HG02798 (cell line): ENCODE data around the gene PCDH7.

Experiments
- ATAC-seq: cut with Tn5 transposase; IDR thresholded peaks from one replicate; pipeline ENCODE4 v1.9.1; 2021; ENCODE audit warnings: mild to moderate bottlenecking; ENCODE audit not compliant: unreplicated experiment, poor library complexity

Gene PCDH7, protein sequence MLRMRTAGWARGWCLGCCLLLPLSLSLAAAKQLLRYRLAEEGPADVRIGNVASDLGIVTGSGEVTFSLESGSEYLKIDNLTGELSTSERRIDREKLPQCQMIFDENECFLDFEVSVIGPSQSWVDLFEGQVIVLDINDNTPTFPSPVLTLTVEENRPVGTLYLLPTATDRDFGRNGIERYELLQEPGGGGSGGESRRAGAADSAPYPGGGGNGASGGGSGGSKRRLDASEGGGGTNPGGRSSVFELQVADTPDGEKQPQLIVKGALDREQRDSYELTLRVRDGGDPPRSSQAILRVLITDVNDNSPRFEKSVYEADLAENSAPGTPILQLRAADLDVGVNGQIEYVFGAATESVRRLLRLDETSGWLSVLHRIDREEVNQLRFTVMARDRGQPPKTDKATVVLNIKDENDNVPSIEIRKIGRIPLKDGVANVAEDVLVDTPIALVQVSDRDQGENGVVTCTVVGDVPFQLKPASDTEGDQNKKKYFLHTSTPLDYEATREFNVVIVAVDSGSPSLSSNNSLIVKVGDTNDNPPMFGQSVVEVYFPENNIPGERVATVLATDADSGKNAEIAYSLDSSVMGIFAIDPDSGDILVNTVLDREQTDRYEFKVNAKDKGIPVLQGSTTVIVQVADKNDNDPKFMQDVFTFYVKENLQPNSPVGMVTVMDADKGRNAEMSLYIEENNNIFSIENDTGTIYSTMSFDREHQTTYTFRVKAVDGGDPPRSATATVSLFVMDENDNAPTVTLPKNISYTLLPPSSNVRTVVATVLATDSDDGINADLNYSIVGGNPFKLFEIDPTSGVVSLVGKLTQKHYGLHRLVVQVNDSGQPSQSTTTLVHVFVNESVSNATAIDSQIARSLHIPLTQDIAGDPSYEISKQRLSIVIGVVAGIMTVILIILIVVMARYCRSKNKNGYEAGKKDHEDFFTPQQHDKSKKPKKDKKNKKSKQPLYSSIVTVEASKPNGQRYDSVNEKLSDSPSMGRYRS (N-terminal part only)

DNA sequence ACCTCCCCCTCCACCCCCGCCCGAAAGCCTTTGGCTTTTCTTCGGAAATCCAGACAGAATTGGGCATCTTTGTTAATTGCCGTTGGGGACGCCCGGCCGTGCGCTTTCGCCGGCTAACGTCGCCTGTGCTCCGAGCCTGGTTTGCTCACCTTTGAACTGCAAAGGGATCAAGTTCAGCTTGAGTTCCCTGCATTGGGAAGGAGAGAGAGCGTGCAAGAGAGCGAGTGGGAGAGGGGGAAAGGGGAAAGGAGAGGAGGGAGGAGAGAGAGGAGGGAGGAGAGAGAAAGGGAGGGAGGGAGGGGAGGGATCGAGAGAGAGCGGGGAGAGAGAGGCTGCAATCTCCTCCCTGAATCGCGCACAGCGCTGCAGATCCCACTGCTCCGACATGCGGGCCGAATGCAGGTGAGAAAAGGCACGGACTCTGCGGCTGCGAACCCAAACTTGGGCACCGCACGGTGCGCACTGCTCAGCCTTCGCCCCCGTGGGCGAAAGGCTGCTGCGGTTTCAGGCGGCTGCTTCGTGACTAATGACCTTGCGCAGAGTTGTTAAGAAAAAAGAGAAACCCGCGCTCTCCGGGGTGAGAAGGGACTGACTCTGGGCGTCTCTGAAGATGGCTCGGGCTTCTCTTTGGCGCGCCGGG is at the start of gene PCDH7:
TSS of gene PCDH7 (plus strand) at position 349 of the 640 bp plus-strand sequence. CDS start 1,054 bp downstream, outside the sequence.
- ATAC-seq = no peak

DNA sequence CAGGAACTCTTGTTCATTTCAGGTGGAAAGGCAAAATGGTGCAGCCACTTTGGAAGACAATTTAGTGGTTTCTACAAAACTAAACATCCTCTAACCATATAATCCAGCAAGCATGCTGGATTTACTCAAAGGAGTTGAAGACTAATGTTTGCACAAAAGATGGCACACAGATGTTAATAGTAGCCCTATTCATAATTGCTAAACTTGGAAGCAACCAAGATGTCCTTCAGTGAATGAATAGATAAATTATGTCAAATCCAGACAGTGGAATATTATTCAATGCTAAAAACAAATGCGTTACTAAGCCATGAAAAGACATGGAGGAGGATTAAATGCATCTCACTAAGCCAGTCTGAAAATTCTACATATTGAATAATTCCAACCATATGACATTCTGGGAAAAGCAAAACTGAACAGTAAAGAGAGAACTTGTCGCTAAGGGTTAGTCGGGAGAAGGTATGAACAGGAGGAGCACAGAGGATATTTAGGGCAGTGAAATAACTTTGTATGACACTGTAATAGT is 48.2 kb upstream of the PCDH7 start:
- ATAC-seq = no peak

DNA sequence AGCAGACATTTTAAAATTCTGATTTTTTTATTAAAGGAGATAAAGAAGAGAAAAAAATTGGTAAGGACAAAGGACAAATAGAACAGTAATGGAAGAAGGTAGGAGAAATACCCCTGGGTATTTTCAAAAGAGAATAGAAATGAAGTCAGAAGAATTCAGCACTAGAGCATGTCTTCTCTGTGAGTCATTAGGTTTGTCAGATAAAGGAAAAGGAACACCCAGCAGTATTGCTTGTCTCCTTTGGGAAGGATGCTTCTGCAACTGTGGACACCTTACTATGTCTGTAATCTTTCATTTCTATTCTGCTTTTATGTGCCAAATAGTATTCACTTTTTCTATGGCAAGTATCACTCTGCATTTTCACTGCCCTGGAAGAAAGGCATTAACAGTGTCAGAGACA is 24.0 kb upstream of the PCDH7 start:
- no peak for ATAC-seq

DNA sequence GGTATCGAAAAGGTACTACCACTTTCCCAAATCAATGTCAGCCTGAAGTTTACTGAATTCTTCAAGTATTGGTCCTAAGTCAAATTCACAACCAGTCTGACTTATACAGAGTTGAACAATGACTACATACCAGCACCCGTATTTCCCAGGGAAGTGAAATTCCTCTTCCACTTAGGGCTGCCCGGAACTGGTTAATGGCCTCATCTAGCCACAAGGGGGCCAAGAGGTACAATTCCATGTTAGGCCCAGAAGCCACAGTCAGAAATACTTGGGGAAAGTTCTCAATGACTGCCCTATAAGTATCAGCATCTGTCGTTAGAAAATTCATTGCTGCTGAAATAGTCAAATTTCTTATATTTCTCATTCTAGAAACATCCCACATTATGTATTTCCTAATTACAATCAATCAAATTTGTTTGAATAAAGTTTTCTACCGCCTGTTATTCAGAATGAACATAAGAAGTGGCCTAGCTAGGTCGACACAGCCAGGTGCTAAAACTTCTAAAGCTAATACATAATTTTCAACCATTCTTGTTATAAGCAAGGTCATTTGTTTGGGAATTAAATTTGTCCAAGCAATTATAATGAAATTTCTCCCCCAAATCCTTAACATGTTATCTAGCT is 5.6 kb upstream of the PCDH7 start:
- peak; percentile 66 for ATAC-seq

DNA sequence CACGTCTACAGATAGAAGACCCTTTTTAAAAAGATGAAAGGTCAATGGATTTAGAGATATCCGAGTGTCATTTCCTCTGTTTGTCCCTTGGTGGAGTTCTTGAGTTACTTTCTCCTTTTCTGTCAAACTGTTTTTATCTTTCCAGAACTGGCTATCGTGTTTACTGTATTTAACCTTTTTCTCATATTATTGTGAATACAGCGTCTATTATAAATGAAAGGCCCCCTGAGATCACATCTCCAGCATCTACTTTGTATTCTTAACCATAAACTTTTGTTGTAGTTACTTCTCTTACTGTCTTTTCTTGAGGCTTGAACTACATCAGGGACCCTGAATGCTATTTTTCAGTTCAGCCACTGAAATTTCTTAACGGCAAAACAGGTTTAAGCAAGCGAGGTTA is 4.0 kb upstream of the PCDH7 start:
- ATAC-seq = no peak

DNA sequence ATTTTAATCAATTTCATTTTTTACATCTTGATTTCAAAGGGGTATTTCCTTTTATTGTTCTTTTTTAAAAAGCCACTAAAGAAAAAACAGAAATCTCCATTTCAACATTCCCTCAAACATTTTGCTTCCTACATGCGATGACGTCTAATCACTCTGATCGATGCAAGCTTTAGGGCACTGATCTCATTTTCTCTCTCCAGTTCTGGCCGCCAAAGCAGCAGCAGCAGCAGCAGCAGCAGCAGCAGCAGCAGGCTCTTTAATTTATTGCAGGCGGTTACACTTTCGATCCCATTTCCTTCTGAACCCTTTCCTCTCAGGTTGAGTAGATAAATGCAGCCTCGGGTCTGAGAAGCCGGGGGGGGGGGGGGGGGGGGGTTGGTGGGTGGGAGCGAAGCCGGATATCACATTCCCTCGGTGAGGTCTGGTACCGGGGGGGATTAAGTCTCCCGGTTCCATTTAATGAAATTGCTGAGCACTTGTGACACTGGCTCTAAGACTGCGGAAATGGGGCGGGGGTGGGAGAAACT is 3.4 kb upstream of the PCDH7 start:
- no peak for ATAC-seq

DNA sequence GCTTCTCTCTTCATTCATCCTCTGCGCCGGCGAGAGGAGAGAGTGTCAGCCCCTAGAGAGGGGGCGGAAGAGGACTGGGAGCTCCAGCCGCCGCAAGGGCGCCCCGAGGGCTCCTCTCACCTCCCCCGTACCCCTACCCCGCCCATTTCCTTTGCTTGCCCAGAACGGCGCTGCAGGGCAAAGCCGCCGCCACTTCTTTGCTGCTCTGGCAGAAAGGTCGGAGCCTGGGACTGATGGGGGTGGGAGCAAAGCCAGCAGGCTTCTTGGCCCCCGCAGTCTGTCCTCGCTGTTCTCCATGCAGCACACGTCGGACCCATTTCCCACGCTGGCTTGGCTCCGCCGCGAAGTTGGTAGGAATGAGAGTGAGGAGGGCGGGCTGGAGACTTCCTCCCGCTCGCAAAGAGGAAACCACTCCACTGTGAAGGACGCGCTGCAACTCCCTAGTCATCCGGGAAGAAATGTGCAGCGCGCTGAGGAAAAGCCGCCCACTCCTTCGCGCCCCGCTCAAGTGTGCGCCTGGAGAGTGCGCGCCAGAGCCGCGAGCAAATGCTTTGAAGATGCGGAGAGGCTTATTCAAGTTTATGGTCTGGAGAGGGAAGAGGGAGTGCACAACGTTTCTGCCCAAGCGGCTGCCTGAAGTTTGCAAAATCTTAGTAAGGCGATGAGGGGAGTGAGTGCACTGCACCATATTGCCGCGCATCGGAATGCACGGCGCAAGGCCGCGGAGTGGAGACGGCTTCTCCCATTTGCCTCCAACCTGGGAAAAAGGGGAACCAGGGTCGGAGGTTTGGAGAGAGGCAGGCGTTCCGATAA is 2.8 kb upstream of the PCDH7 start:
- ATAC-seq = no peak

DNA sequence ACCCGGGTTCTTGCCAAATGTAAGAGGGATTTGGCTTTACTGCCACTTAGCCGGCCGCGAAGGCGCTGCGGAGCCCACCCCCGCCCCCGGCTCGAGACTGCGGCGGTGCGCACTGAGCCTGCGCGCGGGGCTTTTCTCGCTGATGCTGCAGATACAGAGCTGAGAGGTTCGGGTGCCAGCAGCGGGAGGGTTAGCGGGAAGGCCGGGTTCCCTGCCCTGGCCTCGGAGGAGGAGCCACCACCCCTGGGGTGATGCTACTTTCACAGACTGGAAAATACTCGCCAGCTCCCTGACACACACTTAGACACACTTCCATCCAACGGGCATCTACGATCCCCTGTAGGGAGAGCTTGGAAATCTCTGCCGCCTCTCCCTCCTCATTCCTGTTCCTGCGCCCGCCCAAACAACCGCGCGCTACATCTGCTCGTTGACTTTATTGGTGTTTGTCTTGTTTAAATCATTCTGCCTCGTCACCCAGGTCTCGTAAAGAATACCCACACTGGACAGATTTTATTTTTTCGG is 2.1 kb upstream of the PCDH7 start:
- no peak for ATAC-seq

DNA sequence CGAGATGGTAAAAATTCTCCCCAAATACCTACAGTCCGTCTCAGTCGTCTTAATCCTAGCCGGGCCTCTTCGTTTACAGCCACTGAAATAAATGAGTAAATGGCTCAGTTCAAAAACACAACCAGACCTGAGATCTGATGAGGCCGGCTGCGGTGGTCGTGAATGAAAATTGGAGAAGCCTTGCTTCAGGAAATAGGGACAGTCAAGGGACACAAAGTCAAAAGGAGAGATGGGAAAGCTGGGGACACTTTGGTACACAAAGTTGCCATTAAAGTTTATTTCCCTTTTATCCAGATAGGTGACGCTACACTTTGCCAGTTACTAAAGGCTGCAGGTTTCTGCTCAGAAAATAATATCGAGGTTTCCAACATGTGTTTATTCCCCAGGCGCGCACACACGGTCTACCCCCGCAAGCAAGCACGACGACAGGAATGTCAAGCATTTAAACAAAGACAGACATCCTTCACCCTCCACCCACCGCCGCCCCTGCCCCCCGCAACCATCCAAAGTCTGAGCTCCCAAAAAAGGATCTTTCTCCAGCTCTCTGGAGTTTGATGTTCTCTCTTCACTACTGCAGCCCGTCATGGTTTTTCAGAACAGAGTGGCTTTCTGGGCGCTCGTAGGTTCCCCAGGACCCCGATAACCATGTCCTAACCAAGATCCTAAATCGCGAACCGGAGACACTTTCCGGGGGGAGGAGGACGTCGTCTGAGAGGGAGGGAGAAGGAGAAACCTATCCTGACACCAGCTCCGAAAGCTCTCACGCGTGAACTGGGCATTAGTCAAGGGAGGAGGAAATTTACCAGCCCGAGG is 1.3 kb upstream of the PCDH7 start:
- ATAC-seq = no peak

DNA sequence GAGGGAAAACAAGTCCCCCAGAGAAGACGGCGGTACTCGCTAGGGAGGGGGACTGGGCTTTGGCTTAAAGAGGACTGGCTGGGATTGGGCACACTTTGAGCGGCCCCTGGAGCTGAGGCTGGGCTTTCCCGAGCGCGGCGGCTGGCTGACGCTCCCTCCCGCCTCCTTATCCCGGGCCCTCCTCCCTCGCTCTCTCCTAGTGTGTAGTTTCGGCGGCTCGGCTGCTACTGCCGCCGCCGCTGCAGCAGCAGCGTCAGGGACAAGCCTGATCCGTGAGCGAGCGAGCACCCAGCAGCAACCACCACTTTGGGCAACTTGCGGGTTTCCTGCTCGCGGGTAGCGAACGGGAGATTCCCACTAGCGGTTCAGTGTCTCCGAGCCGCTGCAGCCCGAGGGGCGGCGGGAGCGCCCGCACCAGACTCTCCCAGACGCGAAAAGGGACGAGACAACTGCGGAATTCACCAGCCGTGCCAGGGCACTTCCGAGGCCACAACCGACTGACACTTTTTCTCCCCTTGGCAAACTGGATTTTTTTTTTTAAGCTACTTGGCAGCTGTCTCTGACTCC is 632 bp upstream of the PCDH7 start:
- no peak for ATAC-seq

DNA sequence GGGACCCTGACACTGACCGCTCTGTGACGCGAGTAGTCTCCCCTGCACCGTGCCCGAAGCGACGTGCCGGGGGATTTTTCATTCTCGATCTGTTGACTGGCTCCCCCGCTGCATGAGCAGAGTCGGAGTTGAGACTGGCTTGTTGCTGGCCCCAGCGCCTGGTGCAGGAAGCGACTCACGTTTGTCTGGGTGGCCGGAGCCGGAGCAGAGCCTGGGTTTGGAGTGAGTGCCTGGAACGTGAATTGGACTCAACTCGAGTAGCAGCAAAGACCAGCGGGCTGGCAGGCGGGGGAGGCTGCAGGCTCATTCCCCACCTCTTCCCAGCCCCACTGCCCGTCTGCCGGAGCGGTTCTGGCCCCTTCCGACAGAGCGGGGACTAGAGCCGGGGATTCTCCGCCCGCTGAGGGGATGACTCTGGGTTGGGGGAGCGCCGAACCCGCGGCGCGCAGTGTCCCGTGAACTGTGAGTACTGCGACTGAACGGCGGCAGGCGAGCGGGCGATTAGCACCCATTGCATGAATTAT is 554 bp downstream of the PCDH7 start:
- ATAC-seq = no peak

DNA sequence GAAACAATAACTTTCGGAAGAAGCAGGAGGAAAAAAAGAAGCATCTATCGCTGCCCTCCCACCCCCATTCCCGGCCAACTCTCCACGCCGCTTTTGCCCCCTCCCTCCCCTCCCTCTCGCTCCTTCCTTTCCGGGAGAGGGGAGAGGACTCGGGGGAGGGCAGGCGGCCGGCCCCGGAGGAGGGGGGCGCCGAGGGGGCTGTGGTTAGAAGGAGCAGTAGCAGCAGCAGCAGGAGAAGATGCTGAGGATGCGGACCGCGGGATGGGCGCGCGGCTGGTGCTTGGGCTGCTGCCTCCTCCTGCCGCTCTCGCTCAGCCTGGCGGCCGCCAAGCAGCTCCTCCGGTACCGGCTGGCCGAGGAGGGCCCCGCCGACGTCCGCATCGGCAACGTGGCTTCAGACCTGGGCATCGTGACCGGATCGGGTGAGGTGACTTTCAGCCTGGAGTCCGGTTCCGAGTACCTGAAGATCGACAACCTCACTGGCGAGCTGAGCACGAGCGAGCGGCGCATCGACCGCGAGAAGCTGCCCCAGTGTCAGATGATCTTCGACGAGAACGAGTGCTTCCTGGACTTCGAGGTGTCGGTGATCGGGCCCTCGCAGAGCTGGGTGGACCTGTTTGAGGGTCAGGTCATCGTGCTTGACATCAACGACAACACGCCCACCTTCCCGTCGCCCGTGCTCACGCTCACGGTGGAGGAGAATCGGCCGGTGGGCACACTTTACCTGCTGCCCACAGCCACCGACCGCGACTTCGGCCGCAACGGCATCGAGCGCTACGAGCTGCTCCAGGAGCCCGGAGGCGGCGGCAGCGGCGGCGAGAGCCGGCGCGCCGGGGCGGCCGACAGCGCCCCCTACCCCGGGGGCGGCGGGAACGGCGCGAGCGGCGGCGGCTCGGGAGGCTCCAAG is 1.3 kb downstream of the PCDH7 start:
- no peak for ATAC-seq

DNA sequence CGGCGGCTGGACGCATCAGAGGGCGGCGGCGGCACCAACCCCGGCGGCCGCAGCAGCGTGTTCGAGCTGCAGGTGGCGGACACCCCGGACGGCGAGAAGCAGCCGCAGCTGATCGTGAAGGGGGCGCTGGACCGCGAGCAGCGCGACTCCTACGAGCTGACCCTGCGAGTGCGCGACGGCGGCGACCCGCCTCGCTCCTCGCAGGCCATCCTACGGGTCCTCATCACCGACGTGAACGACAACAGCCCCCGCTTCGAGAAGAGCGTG is 1.9 kb downstream of the PCDH7 start:
- no peak for ATAC-seq

DNA sequence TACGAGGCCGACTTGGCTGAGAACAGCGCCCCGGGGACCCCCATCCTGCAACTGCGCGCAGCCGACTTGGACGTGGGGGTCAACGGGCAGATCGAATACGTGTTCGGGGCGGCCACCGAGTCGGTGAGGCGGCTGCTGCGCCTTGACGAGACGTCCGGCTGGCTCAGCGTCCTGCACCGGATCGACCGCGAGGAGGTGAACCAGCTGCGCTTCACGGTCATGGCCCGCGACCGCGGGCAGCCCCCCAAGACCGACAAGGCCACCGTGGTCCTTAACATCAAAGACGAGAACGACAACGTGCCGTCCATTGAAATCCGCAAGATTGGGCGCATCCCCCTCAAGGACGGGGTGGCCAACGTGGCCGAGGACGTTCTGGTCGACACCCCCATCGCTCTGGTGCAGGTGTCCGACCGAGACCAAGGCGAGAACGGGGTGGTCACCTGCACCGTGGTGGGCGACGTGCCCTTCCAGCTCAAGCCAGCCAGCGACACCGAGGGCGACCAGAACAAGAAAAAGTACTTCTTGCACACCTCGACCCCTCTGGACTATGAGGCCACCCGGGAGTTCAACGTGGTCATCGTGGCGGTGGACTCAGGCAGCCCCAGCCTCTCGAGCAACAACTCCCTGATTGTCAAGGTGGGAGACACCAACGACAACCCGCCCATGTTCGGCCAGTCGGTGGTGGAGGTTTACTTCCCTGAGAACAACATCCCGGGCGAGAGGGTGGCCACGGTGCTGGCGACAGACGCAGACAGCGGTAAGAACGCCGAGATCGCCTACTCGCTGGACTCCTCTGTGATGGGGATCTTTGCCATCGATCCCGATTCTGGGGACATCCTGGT is 2.4 kb downstream of the PCDH7 start:
- no peak for ATAC-seq

DNA sequence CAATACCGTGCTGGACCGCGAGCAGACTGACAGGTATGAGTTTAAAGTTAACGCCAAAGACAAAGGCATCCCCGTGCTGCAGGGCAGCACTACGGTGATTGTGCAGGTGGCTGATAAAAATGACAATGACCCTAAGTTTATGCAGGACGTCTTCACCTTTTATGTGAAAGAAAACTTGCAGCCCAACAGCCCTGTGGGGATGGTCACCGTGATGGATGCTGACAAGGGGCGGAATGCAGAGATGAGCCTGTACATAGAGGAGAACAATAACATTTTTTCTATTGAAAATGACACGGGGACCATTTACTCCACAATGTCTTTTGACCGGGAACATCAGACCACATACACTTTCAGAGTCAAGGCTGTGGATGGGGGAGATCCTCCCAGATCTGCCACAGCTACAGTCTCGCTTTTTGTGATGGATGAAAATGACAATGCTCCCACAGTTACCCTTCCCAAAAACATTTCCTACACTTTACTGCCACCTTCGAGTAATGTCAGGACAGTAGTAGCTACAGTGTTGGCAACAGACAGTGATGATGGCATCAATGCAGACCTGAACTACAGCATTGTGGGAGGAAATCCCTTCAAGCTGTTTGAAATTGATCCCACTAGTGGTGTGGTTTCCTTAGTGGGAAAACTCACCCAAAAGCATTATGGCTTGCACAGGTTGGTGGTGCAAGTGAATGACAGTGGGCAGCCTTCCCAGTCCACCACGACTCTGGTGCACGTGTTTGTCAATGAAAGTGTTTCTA is 3.2 kb downstream of the PCDH7 start:
- ATAC-seq = no peak
